CD4-positive, alpha-beta T cell treated with Interleukin-12 subunit alpha and Interleukin-12 subunit beta, for 1 hour (primary cell): Measurements from ENCODE around the gene ATP2A1.

Experiments used
- DNase-seq: peaks from one replicate; pipeline ENCODE4 v3.0.0-alpha.2; 2020

The ATP2A1 gene

GRCh38 chr16:28878083-28878926 lies at the start of gene ATP2A1:
ATP2A1 (plus strand) TSS chr16:28878488; CDS start chr16:28878672, 184 bp downstream.
- DNase-seq = no peak

GRCh38 chr16:28829747-28830146 lies 48.5 kb upstream of the ATP2A1 start:
- no peak for DNase-seq

GRCh38 chr16:28830531-28830930 lies 47.8 kb upstream of the ATP2A1 start:
- no peak for DNase-seq

- no peak for DNase-seq
Observed at GRCh38 chr16:28834349-28834748, 43.9 kb upstream of the ATP2A1 start.

DNA sequence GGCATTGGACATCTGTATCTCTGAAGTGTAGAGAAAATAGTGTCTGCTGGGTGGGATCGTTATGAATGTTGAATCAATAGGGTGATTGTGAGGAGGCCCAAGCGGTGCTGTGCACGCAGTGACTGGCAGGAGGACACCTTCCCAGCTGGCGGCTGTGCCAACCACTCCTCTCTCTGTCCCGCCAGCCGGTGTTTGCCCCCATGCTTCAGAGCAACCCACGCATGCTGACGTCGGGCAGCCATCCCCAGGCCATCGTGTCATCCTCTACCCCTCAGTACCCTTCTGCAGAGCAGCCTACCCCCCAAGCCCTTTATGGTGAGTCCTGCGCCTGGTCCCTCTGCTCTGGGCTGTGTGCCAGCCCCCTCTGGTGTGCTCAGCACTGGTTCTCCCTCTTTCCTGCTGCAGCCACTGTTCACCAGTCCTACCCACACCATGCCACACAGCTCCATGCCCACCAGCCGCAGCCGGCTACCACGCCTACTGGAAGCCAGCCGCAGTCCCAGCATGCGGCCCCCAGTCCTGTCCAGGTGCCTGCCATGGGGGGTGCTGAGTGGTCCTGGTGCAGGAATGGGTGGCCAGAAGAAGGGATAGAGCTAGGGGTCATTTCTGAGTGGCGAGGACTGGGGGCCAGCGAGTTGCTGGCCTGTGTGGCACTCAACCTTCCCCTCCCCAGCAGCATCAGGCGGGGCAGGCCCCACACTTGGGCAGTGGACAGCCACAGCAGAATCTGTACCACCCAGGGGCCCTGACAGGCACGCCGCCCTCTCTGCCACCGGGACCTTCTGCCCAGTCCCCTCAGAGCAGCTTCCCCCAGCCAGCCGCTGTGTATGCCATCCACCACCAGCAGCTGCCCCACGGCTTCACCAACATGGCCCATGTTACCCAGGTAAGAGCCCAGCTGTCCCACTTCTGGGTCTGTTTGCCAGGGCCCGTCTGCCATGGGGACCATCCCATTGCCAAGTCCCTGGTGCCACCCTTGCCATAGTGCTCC lies 43.1 kb upstream of the ATP2A1 start:
- no peak for DNase-seq

- no peak for DNase-seq
Observed at GRCh38 chr16:28835864-28836760, 42.2 kb upstream of the ATP2A1 start.

DNA sequence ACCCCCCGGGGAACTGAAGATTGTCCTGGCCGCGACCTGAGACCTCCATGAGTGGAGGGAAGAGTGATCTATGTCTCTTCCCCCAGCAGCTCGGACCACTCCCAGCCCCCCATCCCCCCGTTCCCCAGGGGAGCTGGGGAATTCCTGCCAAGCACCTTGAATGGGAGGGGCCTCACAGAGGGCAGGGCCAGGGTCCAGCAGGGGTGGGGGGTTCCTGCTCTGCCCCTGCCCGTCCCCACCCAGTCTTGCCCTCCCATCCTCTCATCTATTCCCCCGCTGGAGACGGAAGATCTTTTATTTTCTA lies 41.6 kb upstream of the ATP2A1 start:
- DNase-seq = no peak

DNA sequence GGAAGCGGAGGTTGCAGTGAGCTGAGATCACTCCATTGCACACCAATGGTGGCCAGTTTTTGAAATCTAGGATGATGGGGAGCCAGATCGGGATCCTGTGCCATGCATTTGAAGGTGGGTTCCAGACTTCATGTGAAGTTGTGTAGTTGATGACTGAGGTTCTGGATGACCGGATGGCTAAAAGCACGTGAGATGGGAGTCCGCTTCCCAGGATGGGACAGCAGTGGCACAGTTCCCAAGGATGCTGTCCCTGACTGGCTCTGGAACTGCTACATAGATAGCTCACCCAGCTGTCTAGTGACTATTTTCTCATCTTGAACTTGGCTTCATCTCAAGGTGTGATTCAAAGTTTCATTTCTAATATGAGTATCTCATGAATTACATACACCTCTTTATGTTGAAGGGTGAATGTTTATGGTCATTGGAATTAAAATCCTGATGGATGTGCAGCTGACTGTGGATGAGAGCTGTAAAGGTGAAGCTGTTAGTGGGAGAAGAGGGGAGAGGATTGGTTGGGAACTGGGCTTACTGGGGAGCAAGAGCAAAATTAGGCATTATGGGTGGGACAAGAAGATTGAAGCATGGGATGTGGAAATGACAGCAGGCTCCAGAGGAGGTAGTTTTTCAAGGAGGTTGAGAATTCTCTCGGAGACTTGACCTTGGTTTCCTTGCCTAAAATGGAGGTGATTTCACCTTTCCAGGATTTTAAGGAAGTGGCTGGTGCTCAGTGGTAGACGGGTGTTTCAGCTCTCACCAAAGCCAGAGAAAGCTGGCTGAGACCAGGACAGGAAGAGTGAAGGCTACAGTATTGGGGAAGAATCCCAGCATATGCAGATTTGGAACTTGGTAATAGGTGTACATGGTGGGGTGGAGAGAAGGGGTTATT lies 40.4 kb upstream of the ATP2A1 start:
- DNase-seq = no peak

DNA sequence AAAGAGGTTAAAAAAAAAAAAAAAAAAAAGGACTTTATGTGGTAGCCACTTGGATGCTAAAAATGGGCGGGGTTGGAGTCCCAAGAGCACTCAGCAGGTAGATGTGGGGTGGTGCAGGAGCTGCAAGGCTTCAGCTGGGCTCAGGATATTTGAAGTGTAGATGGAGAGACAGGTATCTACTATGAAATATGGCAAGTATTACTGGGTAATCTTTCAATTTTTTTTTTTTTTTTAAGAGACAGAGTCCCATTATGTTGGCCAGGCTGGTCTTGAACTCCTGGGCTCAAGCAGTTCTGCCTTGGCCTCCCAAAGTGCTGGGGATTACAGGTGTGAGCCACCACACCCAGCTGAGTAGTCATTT lies 39.8 kb upstream of the ATP2A1 start:
- no peak for DNase-seq

DNA sequence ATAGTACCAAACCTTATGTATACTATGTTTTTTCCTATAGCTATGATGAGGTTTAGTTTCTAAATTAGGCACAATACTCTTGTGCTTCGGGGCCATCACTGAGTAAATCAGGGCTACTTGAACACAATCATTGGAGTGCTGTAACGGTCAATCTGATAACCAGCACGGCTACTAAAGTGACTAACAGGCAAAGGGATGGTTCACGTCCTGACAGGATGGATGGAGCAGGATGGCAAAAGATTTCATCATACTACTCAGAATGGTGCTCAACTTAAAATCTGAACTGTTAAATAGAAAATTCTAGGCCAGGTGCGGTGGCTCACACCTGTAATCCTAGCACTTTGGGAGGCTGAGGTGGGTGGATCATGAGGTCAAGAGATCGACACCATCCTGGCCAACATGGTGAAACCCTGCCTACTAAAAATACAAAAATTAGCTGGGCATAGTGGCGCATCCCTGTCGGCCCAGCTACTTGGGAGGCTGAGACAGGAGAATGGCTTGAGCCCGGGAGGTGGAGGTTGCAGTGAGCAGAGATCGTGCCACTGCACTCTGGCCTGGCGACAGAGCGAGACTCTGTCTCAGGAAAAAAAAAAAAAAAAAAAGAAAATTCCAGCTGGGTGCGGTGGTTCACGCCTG lies 39.2 kb upstream of the ATP2A1 start:
- DNase-seq = no peak

DNA sequence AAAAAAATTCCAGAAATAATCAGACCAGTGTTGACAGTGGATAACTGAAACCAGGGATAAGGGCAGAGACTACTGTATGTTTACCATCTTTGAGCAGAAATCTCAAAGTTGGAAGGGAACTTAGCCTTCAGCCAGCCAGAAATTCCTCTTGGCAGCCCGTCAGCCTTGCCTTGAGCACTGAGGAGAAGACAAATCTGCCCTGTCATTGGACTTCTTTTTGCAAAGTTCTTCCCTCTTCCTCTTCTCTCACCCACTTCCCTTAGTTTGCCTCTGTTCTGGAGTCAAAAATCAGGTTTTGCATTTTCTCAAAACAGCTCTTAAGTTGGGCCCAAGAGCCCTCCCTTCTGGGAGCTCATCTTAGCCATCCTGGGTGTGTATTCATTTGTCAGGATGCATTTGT lies 38.4 kb upstream of the ATP2A1 start:
- DNase-seq = no peak

DNA sequence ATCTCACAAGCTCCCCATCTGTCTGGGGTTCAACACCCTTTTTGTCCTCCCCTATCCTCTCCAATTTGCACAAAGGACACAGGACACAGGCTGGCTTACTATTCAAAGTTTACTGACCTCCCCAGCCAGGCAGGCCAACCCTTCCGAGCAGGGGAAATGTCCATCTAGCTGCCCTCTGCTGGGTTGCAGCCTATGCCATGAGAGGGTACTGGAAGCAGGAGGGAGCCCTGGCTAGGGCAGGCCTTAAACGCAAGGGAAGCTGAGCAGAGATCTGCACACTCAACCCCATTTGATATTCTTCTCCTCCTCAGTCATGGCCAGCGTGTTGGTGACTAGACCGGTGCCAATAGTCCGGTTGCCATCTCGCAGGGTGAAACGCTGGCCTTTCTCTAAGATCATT lies 35.6 kb upstream of the ATP2A1 start:
- DNase-seq = no peak

DNA sequence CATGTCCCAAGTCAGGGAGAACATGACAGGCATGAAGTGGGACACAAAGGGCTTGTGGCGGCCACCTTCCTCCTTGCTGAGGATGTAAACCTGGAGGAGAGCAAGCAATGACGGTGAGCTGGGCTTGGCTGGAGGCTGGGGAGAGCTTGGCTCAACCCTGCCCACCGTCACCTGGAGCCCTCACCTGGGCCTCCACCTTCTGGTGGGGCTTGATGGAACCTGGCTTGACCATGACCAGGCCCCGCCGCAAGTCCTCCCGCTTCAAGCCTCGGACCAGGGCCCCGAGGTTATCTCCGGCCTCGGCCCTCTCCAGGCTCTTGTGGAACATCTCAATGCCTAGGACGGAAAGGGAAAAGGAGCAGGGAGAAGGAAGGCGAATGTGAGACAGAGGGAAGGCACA lies 34.5 kb upstream of the ATP2A1 start:
- no peak for DNase-seq

DNA sequence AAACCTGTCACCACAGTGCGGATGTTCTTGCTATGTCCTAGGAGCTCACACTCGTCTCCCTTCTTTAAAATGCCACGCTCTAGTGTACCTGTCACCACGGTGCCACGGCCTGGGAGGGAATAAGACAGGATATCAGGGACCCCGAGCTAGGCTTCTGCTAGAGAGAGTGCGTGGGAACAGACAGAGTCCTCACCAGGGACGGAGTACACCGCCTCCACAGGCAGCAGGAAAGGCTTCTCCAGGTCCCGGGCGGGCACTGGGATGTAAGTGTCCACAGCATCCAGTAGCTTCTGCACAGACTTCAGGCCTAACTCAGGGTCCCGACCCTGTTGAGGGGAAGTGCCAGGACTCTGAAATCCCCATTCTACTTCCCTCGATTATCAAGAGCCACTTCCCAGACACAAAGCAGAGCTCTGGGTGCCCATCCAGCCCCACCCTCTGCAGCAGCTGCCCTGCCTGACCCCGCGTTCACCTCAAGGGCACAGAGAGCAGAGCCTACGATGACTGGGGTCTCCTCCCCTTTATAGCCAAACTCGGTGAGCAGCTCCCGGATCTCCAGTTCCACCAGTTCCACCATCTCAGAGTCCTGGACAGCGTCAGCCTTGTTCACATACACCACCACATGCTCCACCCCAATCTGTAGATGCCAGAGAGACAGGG lies 33.9 kb upstream of the ATP2A1 start:
- DNase-seq = no peak

GRCh38 chr16:28845293-28845692 lies 33.0 kb upstream of the ATP2A1 start:
- DNase-seq = peak; percentile 34

- DNase-seq = no peak
Observed at GRCh38 chr16:28845761-28846079, 32.6 kb upstream of the ATP2A1 start.

DNA sequence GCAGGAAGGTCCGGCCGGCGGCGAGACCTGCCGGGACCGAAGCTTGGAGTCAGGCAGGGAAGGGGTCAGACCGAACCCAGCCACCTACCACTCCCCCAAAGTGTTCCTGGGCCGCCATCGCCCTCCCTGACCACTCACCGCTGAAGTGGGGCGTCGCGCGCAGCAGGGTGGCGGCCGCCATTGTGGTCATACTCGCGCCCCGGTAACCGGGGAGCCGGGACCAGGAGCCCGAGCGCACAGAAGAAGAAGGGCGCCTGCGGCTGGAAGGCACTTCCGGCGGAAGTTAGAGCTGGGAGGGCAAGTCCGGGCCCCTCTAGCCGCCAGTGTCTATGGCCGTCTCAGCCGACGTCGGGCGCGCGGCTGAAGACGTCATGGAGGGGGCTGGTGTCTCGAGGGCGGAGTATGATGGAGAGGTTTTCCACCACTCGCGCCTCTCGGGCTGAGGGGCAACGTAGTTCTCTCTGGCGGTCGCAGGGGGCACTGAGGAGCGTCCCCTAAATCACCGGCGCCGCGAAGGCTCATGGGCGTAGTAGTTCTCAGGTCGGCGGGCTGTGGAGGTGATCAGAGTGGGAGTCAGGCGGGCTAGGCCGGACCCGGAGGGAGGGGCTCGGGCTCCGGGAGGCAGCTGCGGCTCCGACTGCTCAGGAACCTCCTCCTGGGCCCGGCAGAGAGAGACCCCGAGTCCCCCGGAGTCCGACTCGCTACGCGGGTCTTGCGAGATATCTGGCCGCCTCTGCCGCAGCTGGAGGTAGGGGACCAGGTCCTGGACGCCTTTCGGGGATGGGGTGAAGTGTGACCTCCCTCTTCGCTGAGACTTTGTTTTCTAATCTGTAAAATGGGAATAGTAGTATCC lies 32.0 kb upstream of the ATP2A1 start, which contains the start of gene TUFM:
TUFM (minus strand) TSS at position 269 of the 853 bp plus-strand sequence; CDS start at position 190, 79 bp downstream.
- peak; percentile 99 for DNase-seq

- no peak for DNase-seq
Observed at GRCh38 chr16:28846933-28847273, 31.4 kb upstream of the ATP2A1 start.

GRCh38 chr16:28858421-28858820 lies 19.9 kb upstream of the ATP2A1 start:
- no peak for DNase-seq

DNA sequence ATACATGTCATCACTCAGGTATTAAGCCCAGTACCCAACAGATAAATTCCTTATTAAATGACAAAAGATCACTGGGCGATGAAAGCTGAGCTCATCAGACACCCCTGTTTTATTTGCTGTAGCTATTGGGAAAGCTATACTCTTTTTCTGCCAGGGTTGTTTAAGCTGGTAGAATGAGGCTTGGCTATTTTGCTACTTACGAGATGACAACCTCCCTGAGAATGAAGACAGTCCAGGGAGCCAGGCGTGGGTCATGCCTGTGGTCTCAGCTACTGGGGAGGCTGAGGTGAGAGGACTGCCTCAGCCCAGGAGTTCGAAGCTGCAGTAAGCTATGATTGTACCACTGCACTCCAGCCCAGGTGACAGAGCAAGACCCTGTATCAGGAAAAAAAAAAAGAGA lies 19.0 kb upstream of the ATP2A1 start:
- DNase-seq = no peak
